G401 (cell line): Measurements from ENCODE around the gene PAX2. TPM values are rescaled to one million over a fixed set of nuclear protein-coding genes. Genes with fewer than 3 reads are reported as not detected.

Experiments used
- DNase-seq: peaks from one replicate; pipeline ENCODE4 v3.0.0-alpha.2; 2015; ENCODE audit warnings: low spot score
- in situ Hi-C: cut with HindIII; loops from 2 replicates; pipeline ENCODE4 v1.10.0; 2016; ENCODE audit warnings: low sequenced_read_pairs, mixed read lengths
- total RNA-seq: library from RNA; depleted of rRNA; stranded (reverse); fragments of >200 nt; shearing (Covaris generic); gene quantifications from 2 replicates; pipeline ENCODE4 v1.2.3, GENCODE V29; 2014

Gene PAX2
- total RNA-seq, 1 experiment from 2014 or later: 0.20 TPM

GRCh38 chr10:100864036-100864885, 118.9 kb downstream of the PAX2 start:
- in situ Hi-C loops: no loop called here
- DNase-seq: no peak

- in situ Hi-C loops: no loop called here
- no peak for DNase-seq
These were observed 119.6 kb downstream of the PAX2 start for GRCh38 chr10:100864978-100865377.

GRCh38 chr10:100866010-100866409, 120.6 kb downstream of the PAX2 start:
- in situ Hi-C loops: no loop called here
- DNase-seq: no peak

GRCh38 chr10:100866575-100867098, 121.3 kb downstream of the PAX2 start:
- no peak for DNase-seq
- in situ Hi-C loops: no loop called here

- no peak for DNase-seq
- in situ Hi-C loops: no loop called here
These were observed 122.0 kb downstream of the PAX2 start for GRCh38 chr10:100867261-100867963.

GRCh38 chr10:100868382-100868781, 123.0 kb downstream of the PAX2 start:
- in situ Hi-C loops: no loop called here
- DNase-seq: no peak

GRCh38 chr10:100869399-100869798, 124.0 kb downstream of the PAX2 start:
- no peak for DNase-seq
- in situ Hi-C loops: no loop called here

GRCh38 chr10:100872034-100872791, 126.8 kb downstream of the PAX2 start:
- in situ Hi-C loops: no loop called here
- peak; percentile 26 for DNase-seq

- in situ Hi-C loops: no loop called here
- DNase-seq: no peak
These were observed 127.9 kb downstream of the PAX2 start for GRCh38 chr10:100873146-100873826.

- no peak for DNase-seq
- in situ Hi-C loops: no loop called here
These were observed 128.5 kb downstream of the PAX2 start for GRCh38 chr10:100873827-100874326.

GRCh38 chr10:100874702-100875483, 129.5 kb downstream of the PAX2 start:
- DNase-seq: no peak
- in situ Hi-C loops: no loop called here

GRCh38 chr10:100875484-100876166, 130.2 kb downstream of the PAX2 start:
- no peak for DNase-seq
- in situ Hi-C loops: no loop called here

GRCh38 chr10:100876585-100877460, 131.4 kb downstream of the PAX2 start:
- in situ Hi-C loops: no loop called here
- DNase-seq: no peak

GRCh38 chr10:100877461-100877850, 132.1 kb downstream of the PAX2 start:
- no peak for DNase-seq
- in situ Hi-C loops: no loop called here

GRCh38 chr10:100878291-100878910, 133.0 kb downstream of the PAX2 start:
- in situ Hi-C loops: no loop called here
- DNase-seq: peak; percentile 67
